Natural killer cell (primary cell): ENCODE data around the gene KCNT2. TPM values are rescaled to one million over a fixed set of nuclear protein-coding genes. Genes with fewer than 3 reads are reported as not detected.

ENCODE experiments used
- ATAC-seq, 3 donors: fragments of 150-1000 bp in 2 of 3; fragments of 200-7000 bp in 1 of 3; cut with Tn5 transposase; 1 replicate in 1 of 3; 2 replicates in 2 of 3; pipeline ENCODE4 v1.10.0; 2021; ENCODE audit warnings: mild to moderate bottlenecking in 2 of 3, moderate library complexity in 2 of 3
- DNase-seq, 2 donors: peaks; one replicate each; pipeline versions ENCODE4 v3.0.0 to v3.0.0-alpha.2; 2013 to 2021; ENCODE audit warnings: mixed read lengths in 1 of 2
- H3K27ac ChIP-seq: one replicate; pipeline ENCODE4 v1.5.1; 2013; ENCODE audit warnings: mild to moderate bottlenecking, low read length
- H3K27me3 ChIP-seq: one replicate; pipeline ENCODE4 v1.6.1; 2013; ENCODE audit warnings: low read length; ENCODE audit not compliant: control insufficient read depth, insufficient read depth
- H3K36me3 ChIP-seq: one replicate; pipeline ENCODE4 v1.6.1; 2013; ENCODE audit warnings: low read length; ENCODE audit not compliant: control insufficient read depth, insufficient read depth
- H3K4me1 ChIP-seq: one replicate; pipeline ENCODE4 v1.6.1; 2013; ENCODE audit warnings: low read length; ENCODE audit not compliant: control insufficient read depth, insufficient read depth
- H3K4me3 ChIP-seq: one replicate; pipeline ENCODE4 v1.5.1; 2013; ENCODE audit warnings: low read length
- H3K9me3 ChIP-seq: one replicate; pipeline ENCODE4 v1.6.1; 2013; ENCODE audit warnings: low read length; ENCODE audit not compliant: control insufficient read depth, insufficient read depth
- H3K27ac Mint-ChIP-seq, 2 donors: one replicate each; pipeline ENCODE4 v1.8.0; 2022; ENCODE audit warnings: mild to moderate bottlenecking in 2 of 2, mixed read lengths in 2 of 2, moderate library complexity in 1 of 2
- H3K27me3 Mint-ChIP-seq, 2 donors: one replicate each; pipeline ENCODE4 v1.8.0; 2022; ENCODE audit warnings: low read depth in 2 of 2, mixed read lengths in 2 of 2
- H3K36me3 Mint-ChIP-seq: one replicate; pipeline ENCODE4 v1.8.0; 2022; ENCODE audit warnings: mixed read lengths
- H3K4me1 Mint-ChIP-seq, 2 donors: one replicate each; pipeline ENCODE4 v1.8.0; 2022; ENCODE audit warnings: mixed read lengths in 2 of 2
- H3K4me3 Mint-ChIP-seq: one replicate; pipeline ENCODE4 v1.8.0; 2022; ENCODE audit warnings: mild to moderate bottlenecking, moderate library complexity, mixed read lengths
- H3K9me3 Mint-ChIP-seq, 2 donors: one replicate each; pipeline ENCODE4 v1.8.0; 2022; ENCODE audit warnings: mixed read lengths in 2 of 2
- WGBS: methylation state at CpG from one replicate; pipeline ENCODE4 v1.1.7; 2013; ENCODE audit warnings: missing lambda C conversion rate; ENCODE audit not compliant: insufficient coverage; 5-methylcytosine and 5-hydroxymethylcytosine counted together
- intact Hi-C: fragments of 100-400 bp; cut with micrococcal nuclease; formaldehyde crosslinking; loops from one replicate; pipeline ENCODE4 v1.14.2; 2022
- total RNA-seq, 4 donors: library from RNA; stranded (reverse); fragments of 120-200 nt in 1 of 4; gene quantifications; one replicate each; pipeline versions ENCODE4 v1.2.3 to v1.2.4, GENCODE V29; 2013 to 2022
- TF ChIP-seq, protein P1 (sequence below): fragments of 200-600 bp; IDR thresholded peaks from one replicate; pipeline ENCODE4 v1.8.0; 2022; ENCODE audit warnings: antibody characterized with exemption

The KCNT2 gene
- total RNA-seq, 3 donors from 2014 or later (not counting 1 experiment from before 2014, with no cell fraction given), result not detected

DNA sequence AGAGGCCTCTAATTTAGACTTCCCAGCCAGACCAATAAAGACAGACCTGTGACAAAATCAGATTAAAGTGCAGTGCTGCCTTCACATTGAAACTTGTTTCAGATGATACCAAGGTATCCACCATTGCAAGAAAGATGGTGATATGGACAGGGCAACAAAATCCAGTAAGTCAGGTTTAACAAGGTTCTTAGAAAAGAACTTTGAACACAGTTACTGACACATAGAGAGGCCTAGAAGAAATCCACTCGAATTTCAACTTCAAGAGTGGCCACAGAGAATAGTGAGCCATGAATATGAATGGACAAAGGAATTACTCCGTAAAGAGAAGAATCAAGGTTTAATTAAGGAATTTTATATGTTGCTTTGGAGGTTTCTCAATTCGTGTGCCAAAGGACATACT is 230.4 kb downstream of the KCNT2 start:
- Mint-ChIP-seq H3K36me3 (no peaks in the 10 kb centered on the region), H3K4me3 (no peak overlapping the region), H3K9me3 (peaks cover 0 to 4% of the 10 kb centered on the region in 2 donors), H3K27me3 (no peaks in the 10 kb centered on the region), H3K27ac (no peak overlapping the region), H3K4me1 (no peaks in the 10 kb centered on the region)
- TF ChIP-seq, protein P1, sequence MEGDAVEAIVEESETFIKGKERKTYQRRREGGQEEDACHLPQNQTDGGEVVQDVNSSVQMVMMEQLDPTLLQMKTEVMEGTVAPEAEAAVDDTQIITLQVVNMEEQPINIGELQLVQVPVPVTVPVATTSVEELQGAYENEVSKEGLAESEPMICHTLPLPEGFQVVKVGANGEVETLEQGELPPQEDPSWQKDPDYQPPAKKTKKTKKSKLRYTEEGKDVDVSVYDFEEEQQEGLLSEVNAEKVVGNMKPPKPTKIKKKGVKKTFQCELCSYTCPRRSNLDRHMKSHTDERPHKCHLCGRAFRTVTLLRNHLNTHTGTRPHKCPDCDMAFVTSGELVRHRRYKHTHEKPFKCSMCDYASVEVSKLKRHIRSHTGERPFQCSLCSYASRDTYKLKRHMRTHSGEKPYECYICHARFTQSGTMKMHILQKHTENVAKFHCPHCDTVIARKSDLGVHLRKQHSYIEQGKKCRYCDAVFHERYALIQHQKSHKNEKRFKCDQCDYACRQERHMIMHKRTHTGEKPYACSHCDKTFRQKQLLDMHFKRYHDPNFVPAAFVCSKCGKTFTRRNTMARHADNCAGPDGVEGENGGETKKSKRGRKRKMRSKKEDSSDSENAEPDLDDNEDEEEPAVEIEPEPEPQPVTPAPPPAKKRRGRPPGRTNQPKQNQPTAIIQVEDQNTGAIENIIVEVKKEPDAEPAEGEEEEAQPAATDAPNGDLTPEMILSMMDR, result no peak
- intact Hi-C loops, result no loop called here
- Histone ChIP-seq H3K9me3 (no peaks in the 10 kb centered on the region), H3K36me3 (no peaks in the 10 kb centered on the region), H3K27ac (no peak overlapping the region), H3K4me1 (no peaks in the 10 kb centered on the region), H3K4me3 (no peak overlapping the region), H3K27me3 (no peaks in the 10 kb centered on the region)
- 87% methylated on average over 2 of the region's 3 CpGs for WGBS
- DNase-seq, result no peak
- no peak for ATAC-seq

DNA sequence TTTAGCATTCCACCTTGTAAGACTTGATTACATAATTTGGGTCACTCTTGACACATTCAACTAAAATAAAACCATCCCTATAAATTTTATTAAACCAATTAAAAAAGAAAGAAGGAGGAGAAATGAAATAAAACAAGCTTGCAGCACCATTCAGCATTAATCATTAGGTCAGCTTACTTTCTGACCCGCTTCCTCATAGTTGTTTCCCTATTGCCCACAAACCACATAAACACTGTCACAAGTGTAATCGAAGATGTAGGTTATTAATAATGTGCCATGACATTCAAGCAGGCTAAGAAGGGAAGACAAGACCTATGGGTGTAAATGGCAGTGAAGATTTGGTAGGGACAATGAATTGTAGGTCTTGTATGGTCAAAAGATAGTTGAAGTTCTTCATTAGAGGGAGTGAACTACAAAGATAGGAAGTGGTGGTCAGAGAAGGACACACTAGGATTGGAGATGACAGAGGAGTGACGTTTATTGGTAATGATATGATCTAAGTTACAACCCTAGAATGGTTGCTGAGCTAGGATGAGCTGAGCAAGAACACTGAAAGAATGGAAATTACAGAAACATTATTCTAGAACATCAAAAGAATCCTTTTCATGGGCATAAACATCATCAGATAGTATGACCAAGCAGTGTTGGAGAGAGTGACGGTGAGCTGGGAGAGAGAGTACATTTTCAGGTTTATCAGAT is 231.5 kb downstream of the KCNT2 start:
- TF ChIP-seq, protein P1, result no peak
- ATAC-seq, result peak in 1 of 3 donors; percentile 50
- Mint-ChIP-seq H3K36me3 (no peaks in the 10 kb centered on the region), H3K9me3 (peaks cover 0 to 4% of the 10 kb centered on the region in 2 donors), H3K4me1 (no peaks in the 10 kb centered on the region), H3K27ac (no peak overlapping the region), H3K4me3 (no peak overlapping the region), H3K27me3 (no peaks in the 10 kb centered on the region)
- Histone ChIP-seq H3K36me3 (no peaks in the 10 kb centered on the region), H3K4me1 (no peaks in the 10 kb centered on the region), H3K27ac (no peak overlapping the region), H3K9me3 (no peaks in the 10 kb centered on the region), H3K4me3 (no peak overlapping the region), H3K27me3 (no peaks in the 10 kb centered on the region)
- no peak for DNase-seq
- intact Hi-C loops, result no loop called here
- 30% methylated on average over 3 of the region's 4 CpGs for WGBS

DNA sequence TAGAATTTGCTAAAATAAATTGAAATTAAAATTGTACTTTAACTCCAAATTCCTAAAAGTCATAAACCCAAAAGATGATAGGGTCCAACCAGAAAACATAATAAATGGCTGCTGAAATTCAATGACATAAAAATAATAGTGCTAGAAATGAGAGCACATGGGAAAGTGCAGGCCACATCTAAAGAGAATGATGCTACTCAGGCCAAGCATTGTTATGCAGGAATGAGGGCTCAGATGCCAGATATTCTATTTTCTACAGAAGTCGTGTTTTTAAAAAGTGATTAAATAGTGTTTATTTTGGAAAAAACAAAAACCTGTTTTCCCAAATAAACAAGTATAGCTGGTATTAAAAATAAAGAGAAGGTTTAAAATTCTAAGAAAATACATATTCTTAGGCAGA is 234.4 kb downstream of the KCNT2 start:
- H3K36me3 Mint-ChIP-seq, result no peaks in the 10 kb centered on the region
- no peaks in the 10 kb centered on the region for H3K27me3 Mint-ChIP-seq
- H3K4me1 Mint-ChIP-seq, result no peaks in the 10 kb centered on the region
- no peaks in the 10 kb centered on the region for H3K4me1 ChIP-seq
- no CpG with 5 or more reads among the region's 1 CpG for WGBS
- intact Hi-C loops, result no loop called here
- H3K27ac Mint-ChIP-seq, result no peak overlapping the region
- H3K27me3 ChIP-seq, result no peaks in the 10 kb centered on the region
- H3K36me3 ChIP-seq, result no peaks in the 10 kb centered on the region
- H3K27ac ChIP-seq, result no peak overlapping the region
- DNase-seq (no peak), ATAC-seq (no peak)
- TF ChIP-seq, protein P1, result no peak
- H3K4me3 Mint-ChIP-seq, result no peak overlapping the region
- peaks cover under 1 to 4% of the 10 kb centered on the region in 2 donors for H3K9me3 Mint-ChIP-seq
- no peak overlapping the region for H3K4me3 ChIP-seq
- no peaks in the 10 kb centered on the region for H3K9me3 ChIP-seq
